ENCODE measurements around the gene ADIPOR2.

The ADIPOR2 gene

DNA sequence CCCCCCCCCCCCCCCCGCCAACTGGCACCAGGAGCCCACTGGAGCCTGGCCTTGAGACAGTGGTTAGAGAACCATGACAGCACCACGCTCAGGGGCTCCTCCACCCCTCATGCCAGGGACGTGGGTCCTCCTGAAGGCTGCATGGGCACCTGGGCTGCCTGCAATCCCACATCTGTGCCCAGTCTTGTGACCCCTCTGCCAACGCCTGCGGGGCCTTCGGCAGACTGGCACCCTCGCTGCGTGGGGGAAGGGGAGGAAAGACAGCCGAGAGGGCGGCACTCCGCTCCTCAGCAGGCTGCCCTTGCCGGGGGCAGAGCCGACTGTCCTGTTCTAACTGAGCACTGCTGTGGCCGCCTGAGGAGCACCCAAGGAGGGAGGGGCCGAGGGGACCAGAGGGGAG lies 135.5 kb downstream of the ADIPOR2 start:
- no peak for DNase-seq (ENCODE audit: insufficient read length, low spot score)
- no peak for FAIRE-seq

DNA sequence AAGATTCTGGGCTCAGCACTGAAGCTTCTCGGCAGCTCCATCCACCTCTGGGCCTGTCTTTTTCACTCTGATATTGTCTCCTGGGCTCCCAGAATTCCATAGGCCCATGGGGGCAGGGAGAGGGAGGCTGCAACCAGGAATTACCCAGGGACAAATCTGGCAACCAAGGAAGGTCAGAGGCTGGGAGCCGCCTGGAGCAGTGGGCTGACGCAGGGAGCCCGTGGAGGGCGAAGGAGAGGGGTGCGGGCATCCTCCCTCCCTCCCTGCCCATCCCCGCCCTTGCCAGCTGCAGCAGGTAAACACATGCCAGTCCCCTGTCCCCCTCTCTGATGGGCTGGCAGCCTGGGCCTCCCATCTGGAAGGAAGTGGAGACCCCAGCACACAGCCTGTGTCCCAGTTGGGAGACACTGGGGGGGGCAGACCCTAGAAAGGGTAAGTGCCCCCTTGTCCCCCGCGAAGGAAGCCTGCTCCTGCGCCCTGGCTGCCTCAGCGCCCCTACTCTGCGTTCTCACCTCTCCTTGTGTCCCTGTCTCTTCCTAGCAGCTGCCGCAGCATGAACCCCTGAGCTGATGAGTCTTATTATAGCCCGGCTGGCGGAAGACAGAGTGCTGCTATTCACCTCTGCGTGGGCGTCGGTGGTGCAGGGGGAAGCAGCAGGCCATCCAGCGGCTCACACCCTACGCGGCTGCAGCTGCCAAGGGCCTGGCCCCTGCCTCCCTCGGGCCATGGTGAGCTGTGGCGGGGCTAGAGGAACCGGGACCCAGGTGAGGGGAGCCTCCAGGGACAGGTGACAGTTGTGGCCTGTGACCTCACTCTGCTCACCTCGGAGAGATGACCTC lies 136.2 kb downstream of the ADIPOR2 start:
- FAIRE-seq, result no peak
- DNase-seq (ENCODE audit: insufficient read length, low spot score), result no peak

DNA sequence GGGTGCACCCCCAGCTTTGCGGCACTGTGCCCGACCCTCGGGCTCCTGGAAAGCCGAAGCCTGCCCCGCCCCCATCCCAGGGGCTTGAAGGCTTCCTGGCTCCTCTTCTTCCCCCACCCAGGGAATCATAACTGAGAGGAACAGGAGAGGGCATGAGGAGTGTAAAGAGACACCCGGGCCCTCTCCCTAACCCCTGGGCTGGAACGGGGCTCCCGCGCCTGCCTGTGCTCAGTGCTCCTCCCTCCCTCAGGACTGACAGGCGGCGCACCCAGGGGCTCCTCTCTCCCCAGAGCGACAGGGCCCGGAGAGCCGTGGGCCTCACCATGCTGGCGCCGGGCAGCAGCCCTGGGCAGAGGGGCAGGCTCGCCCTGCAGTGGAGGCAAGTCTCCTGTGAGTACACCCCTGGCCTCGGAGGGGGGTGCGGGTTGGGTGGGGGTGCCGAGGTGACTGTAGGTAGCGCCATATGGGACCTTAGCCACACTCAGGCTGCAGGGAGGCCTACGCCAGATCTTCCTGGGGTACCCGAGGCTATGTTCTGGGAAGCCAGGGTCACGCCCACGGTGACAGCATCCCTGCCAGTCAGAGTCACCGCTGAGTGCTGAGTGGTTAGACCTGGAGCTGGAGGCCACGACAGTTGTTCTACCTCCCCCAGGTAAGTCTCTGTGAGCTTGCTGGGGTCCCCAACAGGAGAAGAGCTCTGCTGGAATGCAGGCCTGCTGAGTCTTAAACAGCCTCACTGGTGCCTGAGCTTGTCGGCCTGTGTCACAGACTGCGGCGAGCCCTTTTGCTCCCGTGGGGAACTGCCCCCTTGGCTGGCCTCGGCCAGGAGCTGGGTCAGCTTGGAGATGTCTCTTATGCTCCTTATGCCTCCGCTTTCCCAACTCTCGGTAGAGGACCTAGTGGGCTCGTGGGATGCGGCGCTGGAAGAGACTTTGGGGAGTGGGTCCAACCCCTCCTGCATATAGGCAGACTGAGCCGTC lies 137.2 kb downstream of the ADIPOR2 start:
- DNase-seq (ENCODE audit: insufficient read length, low spot score) (no peak), FAIRE-seq (no peak)

DNA sequence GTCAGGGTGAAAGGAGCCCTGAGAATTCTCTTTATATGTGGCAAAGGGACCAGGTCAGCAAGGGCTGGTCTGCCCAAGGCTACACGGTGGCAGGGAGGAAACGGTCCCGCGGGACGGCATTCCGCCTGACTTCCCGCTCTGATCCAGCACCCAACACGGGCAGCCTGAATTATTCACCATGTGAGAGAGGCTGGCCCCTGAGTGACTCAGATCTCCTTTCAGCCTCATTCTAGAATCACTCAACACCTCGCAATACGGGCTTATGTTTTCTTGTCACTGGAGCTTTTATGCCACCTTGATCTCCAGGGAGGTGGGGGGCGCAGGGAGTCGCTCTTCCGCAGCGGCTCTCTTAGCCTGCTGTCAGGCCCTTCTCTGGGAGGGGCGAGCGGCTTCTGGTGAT lies 138.0 kb downstream of the ADIPOR2 start:
- FAIRE-seq, result no peak
- no peak for DNase-seq (ENCODE audit: insufficient read length, low spot score)

DNA sequence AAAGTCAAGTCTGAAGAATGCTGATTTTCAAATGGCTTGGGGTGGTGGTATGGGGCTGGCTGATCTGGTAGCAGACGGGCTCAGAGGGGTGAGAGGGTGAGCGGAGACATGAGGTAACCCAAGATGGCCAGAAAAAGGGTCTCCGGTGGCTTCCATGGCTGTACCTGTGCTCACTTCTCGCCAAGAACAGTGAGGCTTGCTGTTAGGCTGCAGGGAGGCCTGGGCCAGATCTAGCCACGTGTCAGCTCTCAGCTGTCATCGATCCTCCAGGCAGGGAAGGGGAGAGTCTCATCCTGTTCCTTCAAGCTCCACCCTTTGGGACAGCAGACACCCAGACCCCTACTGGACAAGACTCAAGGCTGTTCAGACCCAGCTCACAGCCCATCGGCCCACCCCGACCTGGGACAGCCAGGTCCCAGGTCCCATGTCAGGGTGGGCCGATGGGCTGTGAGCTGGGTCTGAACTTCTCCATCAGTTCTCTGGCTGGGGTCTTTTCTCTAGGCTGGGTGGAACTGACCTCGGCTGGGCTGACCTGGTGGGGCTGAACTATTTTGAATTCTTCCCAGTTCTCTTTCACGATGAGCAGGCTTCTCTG lies 138.5 kb downstream of the ADIPOR2 start:
- FAIRE-seq (peak; percentile 38), DNase-seq (ENCODE audit: insufficient read length, low spot score) (no peak)

DNA sequence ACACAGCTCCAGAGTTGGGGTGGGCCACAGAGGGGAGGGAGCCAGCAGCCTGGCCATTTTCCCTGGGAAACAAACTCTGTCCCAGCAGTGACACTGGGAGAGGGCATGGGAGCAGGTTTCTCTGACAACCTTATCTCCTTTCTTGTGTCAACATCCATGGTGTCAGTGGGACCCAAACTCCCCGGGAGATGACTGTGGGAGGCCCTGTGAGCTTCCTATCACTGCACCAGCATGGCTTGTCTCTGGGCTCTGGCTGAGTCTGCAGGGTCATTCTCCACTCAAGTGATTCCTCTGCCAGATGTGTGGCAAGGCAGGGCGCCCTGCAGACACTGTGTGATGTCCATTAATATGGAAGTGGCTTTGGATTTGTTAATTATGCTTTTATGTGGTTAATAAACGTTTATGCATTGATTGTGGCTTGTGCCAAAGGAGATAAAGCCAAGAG lies 139.6 kb downstream of the ADIPOR2 start:
- DNase-seq (ENCODE audit: insufficient read length, low spot score) (no peak), FAIRE-seq (no peak)

DNA sequence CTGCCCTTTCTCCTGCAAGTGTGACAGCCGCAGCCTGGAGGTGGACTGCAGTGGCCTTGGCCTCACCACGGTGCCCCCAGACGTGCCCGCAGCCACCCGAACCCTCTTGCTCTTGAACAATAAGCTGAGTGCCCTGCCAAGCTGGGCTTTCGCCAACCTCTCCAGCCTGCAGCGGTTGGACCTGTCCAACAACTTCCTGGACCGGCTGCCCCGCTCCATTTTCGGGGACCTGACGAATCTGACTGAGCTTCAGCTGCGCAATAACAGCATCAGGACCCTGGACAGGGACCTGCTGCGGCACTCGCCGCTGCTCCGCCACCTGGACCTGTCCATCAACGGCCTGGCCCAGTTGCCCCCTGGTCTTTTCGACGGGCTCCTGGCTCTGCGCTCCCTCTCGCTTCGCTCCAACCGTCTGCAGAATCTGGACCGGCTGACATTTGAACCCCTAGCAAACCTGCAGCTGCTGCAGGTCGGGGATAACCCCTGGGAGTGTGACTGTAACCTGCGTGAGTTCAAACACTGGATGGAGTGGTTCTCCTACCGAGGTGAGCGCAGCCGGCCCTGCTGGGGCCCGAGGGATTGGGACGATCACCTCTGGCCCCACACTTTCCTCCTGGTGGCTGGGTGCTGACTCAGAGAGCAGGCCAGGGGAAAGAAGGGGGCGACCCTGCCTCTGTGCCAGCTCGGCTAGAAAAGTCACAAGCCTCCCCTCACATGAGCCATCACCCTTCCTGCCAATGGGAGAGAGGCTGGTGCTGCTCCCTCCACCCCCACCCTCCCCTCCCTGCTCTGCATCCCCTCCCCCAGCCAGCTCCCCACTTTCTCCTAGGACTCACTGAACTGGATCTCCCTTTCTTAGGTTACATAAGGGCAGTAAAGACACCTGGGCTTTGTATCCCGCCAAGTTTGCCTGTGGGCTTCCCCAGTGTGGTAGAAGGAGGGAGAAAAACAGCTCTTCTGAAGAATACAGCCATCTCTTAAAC lies 140.4 kb downstream of the ADIPOR2 start:
- DNase-seq (ENCODE audit: insufficient read length, low spot score) (peak; percentile 70), FAIRE-seq (peak; percentile 65)

DNA sequence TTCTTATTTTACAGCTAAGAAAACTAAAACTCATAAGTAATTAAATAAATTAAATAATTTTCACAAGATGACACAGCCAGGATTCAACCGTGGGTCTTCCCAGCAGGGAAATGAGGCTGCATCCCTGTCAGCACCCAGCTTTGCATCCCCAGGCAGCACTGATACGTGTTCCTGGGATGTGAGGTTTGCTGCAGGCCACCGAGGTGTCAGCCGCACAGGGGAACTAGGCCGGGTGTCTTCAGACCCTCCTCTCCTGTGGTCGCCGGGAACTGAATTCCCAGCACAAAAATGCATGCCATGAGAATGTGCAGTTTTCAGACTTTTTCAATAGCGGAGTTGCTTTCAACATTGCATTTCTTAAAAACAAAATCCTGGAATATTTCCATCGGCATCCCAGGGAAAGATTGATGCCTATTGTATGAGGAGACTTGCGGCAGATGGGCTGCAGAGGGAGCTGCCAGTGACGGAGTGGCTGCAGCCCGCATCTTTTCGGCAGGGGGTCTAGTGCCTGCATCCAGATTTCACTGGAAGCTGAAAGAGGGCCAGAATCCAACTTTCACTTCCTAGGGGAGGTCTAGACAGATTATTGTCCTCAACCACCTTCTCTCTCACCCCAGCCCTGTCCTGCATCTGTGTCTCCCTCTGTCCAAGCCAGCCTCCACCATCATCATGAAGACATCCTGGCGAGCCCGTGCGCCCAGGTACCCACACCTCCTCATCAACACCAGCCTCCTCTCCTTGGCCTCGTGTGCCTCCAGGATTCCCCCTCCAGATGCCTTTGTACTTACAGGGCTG lies 142.1 kb downstream of the ADIPOR2 start:
- DNase-seq (ENCODE audit: insufficient read length, low spot score) (no peak), FAIRE-seq (no peak)

DNA sequence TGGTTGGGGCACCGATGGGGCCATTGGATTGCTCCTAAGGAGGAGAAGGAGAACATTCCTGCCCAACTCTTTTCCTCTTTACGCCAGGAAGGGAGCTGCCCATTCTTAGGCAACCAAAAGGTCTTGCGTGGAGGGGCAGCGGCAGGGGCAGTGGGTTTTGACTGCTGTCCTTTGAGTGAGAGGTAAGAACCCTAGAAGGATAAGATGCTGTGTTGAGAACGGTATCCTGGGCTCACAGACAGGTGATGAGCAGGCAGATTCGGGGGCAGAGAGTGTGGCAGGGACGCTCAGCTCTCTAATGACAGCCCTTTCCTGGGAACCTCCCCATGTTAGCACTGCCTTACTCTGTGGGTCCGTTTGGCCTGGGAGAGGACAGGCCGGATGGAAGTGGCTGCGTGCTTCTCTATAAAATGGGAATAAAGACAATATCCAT lies 142.7 kb downstream of the ADIPOR2 start:
- FAIRE-seq, result no peak
- no peak for DNase-seq (ENCODE audit: insufficient read length, low spot score)

DNA sequence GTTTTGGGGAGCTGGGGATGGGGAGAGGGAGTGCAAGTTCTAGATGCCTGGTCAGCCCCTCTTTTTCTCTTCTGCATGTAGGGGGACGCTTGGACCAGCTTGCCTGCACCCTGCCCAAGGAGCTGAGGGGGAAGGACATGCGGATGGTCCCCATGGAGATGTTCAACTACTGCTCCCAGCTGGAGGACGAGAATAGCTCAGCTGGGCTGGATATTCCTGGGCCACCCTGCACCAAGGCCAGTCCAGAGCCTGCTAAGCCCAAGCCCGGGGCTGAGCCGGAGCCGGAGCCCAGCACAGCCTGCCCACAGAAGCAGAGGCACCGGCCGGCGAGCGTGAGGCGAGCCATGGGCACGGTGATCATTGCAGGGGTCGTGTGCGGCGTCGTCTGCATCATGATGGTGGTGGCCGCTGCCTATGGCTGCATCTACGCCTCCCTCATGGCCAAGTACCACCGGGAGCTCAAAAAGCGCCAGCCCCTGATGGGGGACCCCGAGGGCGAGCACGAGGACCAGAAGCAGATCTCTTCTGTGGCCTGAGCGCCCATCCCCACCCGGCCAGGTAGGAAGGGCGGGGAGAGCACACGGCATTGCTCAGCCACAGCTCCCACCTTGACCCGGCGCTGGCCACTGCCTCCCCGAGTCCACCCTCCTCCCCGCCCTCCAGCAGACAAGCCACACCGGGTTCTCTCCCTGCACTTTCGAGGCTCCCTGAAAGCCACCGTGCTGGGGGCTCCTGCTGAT lies 143.5 kb downstream of the ADIPOR2 start:
- DNase-seq (ENCODE audit: insufficient read length, low spot score) (no peak), FAIRE-seq (no peak)

DNA sequence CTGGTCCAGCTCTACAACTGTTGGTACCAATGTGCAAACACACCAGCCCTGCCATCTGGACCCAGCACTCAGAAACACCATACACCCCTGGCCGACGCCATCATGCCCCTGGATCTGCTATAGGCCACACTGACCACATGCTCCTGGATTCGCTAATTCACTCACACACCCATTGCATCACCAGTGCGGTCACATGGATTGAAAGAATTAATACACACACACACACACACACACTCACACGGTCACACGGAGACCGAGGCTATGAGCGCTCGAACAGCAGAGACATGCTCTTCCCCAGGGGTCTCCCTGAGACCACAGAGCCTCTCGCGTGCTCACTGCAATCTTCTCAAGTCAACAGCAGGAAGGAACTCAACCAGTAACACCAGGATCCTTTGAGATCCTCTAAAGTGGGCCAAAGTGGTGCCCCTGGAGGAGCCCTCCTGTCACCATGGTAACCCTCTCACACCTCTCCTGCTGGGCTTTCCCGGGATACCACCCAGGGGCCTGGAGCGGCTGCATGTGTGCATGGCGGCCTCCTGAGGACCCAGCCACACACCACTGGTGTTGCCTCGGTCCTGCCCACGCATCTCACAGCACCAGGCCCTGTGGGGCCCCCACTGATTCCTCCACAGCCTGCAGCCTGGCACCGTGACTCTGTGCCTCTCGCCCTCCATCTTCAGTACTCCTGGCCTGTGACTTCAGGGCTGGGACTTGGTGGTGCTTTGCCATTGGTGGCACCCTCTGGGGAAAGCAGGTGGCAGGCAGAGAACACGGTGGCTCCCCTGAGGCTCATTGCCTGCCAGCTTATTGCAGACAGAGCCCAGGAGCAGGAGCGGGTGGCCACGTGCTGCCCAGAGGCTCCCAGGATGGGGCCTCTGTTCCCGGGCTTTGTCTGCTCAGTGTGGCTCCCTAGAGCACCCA lies 144.6 kb downstream of the ADIPOR2 start:
- no peak for DNase-seq (ENCODE audit: insufficient read length, low spot score)
- FAIRE-seq, result peak; percentile 78

DNA sequence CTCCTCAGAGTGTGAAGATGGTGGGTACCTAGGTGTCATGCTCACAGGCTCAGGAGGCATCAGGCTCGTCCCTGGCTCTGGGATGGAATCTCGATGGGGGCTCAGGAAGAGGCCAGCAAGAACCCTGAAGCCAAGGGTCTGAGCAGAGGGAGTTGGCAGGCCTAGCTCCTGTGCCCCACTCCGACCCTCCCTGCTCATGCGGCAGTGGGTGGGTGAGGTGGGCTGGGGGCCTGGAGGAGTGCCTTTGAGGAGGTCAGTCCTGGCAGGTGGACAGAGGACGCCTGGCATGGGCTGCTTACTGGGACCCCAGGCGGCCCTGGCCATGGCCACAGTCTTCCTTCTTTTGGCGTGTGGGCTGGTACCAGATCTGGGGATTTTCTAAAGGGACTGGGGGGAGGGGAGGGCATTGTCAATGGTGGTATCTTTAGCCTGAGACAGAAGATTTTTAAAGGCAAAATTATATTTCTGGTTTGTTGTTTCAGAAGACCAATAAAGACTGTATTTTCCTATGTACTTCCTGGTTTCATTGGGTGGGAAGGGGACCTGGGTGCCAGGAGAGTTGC lies 145.5 kb downstream of the ADIPOR2 start:
- FAIRE-seq (peak; percentile 20), DNase-seq (ENCODE audit: insufficient read length, low spot score) (no peak)

DNA sequence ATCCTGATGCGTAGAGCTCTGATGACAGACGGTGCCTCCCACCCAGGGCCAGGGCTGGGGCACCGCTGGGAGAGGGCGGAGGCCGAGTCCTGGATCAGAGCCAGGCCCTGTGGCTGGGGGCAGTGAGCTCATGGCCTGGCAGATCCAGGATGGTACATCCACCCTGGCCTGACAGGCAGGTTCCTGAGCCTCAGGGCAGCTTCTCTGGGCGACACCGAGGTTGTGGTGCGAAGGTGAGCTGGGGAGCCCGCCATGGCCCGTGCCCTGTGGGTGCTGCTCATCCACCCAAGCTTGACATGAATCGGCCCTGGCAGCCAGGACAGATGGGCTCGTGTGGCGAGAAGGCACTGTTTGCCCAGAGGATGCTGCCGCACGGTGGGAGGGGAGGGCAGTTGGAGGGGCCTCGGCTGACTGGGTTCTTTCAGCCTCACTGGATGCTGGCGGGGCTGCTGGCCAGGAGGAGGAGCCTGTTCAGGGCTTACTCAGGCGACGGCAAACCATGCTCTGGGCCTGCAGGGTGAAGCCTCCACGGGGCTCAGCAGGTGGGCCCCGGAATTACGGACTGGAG lies 146.1 kb downstream of the ADIPOR2 start:
- FAIRE-seq, result peak; percentile 74
- DNase-seq (ENCODE audit: insufficient read length, low spot score), result no peak

DNA sequence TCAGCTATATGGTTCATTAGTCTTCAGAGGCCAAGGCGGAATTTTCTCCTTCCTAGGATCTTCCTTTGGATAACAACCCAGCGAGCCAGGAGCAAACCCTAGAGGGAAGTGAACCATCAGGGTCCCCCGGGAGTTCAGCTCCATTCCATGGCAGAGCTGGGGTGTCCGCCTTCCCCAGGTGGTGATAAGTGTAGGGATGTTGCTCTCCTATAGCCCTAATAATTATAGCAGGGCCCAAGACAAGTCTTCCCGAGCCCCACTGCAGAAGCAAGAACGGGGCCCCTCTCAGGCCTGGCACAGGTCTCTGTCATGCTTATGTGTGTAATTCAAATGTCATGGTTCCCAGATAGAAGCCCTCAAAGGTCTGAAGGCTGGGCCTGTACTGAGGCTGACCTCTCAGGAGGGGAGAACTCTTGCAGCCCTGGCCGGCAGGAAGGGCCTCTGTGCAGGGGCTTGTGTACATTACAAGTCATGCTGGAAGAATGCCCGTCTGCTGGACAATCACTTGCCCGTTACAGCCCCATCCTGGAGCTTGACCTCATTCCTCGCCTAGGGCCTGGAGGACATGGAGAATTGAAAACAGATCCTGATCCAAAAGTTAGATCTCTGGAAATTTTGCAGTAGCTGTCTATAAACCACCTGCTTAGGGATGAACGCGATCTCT lies 146.8 kb downstream of the ADIPOR2 start:
- peak; percentile 75 for FAIRE-seq
- DNase-seq (ENCODE audit: insufficient read length, low spot score), result peak; percentile 85

Data from HTR-8/SVneo (cell line).